Ishikawa (cell line): ENCODE measurements around the gene GALNT14.

Experiments
- EP300 ChIP-seq: IDR thresholded peaks from 2 replicates; pipeline ENCODE4 v1.6.1; 2012; ENCODE audit warnings: borderline replicate concordance
- REST ChIP-seq: IDR thresholded peaks from 2 replicates; pipeline ENCODE4 v1.6.1; 2012; ENCODE audit warnings: low read depth, mild to moderate bottlenecking
- YY1 ChIP-seq: IDR thresholded peaks from 2 replicates; pipeline ENCODE4 v1.6.1; 2012; ENCODE audit warnings: low read depth

DNA sequence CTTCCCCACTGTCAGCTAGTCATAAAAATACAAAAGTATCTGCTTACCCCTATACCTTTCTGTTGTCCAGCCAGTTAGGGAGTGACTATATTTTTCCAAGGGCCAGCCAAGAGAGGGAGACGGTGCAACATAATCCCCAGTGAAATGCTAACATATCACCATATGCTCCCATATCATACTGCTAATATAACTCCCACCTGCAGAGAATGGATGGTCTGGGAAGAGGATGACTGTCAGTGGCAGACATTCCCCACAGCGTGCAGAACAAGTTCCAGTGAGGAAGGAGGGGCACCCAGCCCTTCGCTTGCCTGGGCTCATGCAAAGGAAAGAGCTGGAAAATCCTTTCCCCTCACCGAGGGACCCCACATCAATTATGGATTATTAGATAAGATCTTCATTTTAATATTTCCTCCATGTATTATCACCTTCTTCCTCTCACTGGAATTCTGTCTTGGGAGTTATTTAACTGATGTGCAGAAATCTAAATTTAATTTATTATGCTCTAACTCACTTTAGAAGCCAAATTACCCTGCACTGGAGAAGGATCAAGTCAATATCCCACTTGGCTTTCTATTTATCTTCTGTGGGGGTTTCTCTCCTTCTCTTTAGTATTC is 135.6 kb downstream of the GALNT14 start:
- TF ChIP-seq EP300 (no peak), REST (no peak), YY1 (no peak)
